ENCODE data around the gene PTPRCAP. TPM values are rescaled to one million over a fixed set of nuclear protein-coding genes. Genes with fewer than 3 reads are reported as not detected.
"Not testable (repeated sequence)": the region's sequence is repeated elsewhere in the genome, so short reads cannot be mapped to it uniquely, and the experiment has no call there.

Gene PTPRCAP
- polyA plus RNA-seq, 1 donor: 0.67 TPM

DNA sequence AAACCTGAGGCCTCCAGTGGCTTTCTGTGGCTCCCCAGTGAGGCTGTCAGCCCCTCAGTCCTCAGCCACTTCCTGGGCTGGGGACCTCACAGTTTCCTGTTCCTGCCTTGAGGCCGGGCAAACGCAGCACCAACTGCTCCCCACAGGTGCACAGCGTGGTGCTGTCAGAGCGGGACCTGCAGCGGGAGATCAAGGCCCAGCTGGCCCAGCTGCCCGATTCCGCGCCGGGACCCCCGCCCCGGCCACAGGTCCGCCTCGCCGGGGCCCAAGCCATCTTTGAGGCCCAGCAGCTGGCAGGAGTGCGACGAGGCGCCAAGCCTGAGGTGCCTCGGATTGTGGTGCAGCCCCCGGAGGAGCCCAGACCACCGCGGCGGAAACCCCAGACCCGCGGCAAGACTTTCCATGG lies 28.2 kb downstream of the PTPRCAP start:
- no peak for DNase-seq

- DNase-seq: no peak
Measured at GRCh38 chr11:67408437-67409200, 28.9 kb downstream of the PTPRCAP start.

DNA sequence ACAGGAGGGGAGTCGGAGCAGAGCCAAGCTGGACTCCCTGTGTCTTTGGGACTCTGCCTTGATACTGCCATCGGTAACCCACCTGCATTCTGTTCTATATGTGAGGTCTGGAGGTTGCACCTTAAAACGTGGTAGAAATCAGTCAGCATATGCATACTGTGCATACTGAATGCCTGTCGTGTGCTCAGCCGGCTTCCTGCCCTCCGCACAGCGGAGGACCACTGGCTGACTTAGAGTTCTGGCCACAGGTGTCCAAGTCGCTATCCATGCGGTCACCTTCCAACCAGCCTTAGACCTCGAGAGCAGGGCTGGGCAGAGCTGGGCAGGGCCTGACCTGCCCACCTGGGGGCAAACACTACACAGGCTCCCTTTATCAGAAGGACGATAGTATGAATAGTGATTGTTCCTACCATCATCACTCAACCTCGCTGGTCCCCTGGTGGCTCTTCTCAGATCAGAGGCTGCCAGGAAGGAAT lies 29.8 kb downstream of the PTPRCAP start:
- DNase-seq: no peak

GRCh38 chr11:67406969-67407687 lies 30.4 kb downstream of the PTPRCAP start:
- DNase-seq: no peak

DNA sequence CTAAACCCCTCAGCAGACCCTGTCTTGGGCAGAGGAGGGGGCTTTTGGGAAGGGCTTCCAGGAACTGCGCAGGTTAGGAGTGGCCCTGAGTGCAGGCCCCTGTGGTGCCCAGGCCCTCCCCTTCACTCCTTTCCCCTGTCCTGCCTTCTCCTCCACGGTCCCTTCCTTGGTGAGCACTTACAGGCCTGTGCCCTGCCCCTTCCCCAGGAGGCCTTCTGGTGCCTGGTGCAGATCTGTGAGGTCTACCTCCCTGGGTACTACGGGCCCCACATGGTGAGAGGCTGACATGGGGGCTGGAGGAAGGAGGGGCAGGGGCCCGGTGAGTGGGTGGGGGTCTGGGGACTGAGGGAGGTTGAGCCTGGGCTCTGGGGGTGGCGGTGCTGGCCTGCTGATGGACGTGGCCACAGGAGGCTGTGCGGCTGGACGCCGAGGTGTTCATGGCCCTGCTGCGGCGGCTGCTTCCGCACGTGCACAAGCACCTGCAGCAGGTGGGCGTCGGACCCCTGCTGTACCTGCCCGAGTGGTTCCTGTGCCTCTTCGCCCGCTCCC lies 31.0 kb downstream of the PTPRCAP start:
- DNase-seq: no peak

GRCh38 chr11:67405688-67406339 lies 31.7 kb downstream of the PTPRCAP start:
- no peak for DNase-seq

DNA sequence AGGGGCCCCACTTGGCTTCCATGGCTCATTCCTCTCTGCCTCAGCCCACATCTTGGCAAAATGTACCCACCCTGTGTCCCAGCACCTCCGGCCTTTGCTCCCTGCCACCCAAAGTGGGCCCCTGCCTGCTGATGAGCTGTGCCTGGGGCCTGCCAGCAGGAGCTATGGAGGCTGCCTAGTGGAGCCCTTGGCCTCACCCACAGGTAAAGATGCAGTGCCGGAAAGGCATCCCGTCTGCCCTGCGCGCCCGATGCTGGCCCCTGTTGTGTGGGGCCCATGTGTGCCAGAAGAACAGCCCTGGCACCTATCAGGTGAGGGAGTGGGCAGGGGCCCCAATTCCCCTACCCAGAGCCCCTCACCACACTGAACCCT lies 32.3 kb downstream of the PTPRCAP start:
- no peak for DNase-seq

DNA sequence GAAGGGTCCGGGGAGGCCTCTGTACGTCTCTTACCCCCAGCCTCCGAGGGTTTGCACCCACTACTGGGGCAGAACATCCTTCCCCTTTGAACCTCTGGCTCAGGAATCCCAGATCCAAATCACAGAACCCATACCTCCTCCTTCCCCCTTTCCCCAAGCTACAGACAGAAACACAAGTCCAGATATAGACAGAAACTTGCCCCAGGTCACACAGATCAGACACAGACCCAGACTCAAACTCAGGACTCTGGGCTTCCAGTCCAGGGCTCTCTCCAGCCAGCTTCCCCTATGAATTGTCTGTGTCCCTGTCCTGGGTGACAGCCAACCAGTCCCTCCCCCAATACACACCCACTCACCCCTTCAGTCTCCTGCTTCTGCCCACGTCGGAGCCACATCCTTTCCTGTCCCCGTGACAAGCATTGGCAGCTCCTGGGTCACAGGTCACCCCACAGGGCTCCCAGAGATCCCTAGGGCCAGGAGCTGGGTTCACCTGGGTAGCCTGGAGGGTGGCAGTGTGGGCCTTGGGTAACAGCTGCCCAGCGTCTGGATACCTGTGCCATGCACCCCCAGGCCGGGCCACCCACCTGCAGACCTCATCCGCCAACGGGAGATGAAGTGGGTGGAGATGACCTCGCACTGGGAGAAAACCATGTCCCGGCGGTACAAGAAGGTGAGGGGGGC lies 32.8 kb downstream of the PTPRCAP start:
- no peak for DNase-seq

DNA sequence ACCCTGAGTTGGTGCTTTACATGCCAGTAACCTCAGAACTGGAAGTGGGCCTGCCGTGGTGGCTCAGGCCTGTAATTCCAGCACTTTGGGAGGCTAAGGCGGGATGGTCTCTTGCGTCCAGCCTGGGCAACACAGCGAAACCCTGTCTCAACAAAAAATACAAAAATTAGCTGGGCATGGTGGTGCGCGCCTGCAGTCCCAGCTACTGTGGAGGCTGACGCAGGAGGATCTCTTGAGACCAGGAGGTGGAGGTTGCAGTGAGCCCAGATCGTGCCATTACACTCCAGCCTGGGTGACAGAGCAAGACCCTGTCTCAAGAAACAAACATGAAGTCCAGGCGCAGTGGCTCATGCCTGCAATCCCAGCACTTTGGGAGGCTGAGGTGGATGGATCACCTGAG lies 34.4 kb downstream of the PTPRCAP start:
- DNase-seq: not testable (repeated sequence)

DNA sequence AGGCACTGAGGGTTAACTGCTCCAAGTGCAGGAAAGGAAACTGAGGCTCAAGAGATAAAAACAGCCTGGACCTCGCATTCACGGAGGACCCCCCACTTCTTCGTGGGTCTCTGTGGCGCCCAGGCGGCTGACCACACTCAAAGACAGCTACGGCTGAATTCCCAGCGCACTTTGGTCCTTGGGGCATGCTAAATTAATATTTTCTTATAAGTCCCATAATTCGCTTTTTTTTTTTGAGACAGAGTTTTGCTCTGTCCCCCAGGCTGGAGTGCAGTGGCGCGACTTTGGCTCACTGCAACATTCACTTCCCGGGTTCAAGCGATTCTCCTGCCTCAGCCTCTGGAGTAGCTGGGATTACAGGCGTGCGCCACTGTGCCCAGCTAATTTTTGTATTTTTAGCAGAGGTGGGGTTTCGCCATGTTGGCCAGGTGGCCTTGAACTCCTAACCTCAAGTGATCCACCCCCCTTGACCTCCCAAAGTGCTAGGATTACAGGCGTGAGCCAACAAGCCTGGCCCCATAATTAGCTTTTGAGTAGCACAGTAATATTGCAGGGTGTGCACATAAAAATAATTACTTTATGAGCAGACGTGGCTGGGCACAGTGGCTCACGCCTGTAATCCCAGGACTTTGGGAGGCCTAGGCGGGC lies 35.2 kb downstream of the PTPRCAP start:
- not testable (repeated sequence) for DNase-seq

GRCh38 chr11:67401495-67402191 lies 35.8 kb downstream of the PTPRCAP start, which contains the start of gene PPP1CA:
Gene PPP1CA, minus strand, starts transcription at chr11:67401858. Its CDS starts 76 bp downstream, at chr11:67401782.
- DNase-seq: peak; percentile 89

GRCh38 chr11:67400942-67401494 lies 36.5 kb downstream of the PTPRCAP start:
- DNase-seq: no peak

GRCh38 chr11:67400251-67400941 lies 37.1 kb downstream of the PTPRCAP start:
- no peak for DNase-seq

DNA sequence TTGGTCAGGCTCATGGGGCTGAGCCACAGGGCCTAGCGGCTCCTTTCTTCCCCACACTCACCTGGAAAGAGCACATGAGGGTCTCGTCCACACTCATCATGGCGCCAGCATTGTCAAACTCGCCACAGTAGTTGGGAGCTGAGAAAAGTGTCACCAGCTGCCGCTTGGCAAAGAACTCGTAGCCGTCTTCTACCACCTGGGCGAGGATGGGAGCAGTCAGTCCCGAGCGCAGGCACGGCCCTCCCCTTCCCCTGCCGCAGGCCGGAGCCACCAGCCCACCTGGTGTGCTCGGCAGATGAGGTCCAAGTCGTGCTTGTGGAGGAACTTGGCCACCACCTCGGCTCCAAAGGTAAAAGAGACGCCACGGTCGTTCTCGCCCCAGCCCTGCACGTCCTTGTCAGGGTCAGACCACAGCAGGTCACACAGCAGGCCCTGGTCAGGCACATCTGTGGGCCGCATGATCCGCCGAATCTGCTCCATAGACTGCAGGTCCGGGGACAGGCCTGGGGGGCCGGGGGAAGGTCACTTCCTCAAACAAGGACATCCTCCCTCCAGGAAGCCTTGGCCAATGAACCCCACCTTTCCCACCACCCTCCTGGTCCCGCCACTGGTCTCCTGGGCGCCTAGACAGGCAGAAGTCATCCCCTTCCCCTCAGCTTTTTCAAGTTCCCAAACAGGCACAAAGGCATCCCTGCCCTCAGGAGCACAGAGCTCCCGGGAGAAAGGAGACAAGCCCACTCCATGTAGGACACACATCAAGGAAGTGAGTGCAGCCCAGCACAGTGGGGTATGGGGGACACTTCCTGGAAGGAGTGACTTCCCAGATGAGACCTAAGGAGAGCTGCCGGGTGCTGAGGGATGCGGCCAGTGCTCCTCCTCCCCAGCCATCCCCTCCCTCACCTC lies 38.6 kb downstream of the PTPRCAP start:
- no peak for DNase-seq

GRCh38 chr11:67397986-67398660 lies 39.4 kb downstream of the PTPRCAP start:
- no peak for DNase-seq

GRCh38 chr11:67397536-67397935 lies 39.9 kb downstream of the PTPRCAP start:
- DNase-seq: no peak

GRCh38 chr11:67396587-67397389 lies 40.7 kb downstream of the PTPRCAP start:
- DNase-seq: no peak

GRCh38 chr11:67396259-67396581 lies 41.3 kb downstream of the PTPRCAP start:
- no peak for DNase-seq

Data from hindlimb muscle (tissue), 1 donor.